GM10847 (cell line): ENCODE results near the gene PSMA4.

ENCODE experiments used
- POLR2A ChIP-seq: IDR thresholded peaks from 2 replicates; pipeline ENCODE4 v1.6.1; 2011; ENCODE audit not compliant: insufficient read length; ENCODE audit errors: extremely low read depth

The PSMA4 gene

DNA sequence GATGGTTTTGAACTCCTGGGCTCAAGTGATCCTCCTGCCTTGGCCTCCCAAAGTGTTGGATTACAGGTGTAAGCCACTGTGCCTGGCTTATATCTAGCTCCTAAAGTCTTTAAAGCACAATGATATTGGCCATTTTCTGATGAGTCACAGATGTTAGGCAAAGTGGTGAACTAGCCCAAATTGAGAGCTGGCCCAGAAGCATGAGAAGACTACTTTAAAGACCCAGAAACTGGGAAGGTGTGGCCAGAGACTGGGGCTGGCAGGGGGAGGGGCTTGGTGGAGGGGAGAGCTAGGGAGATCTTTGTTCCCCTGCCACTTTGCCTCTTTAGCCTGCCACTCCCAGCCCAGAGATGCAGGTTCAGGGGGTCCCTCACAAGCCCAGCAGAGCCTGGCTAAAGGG is 58.9 kb downstream of the PSMA4 start:
- no peak for TF ChIP-seq POLR2A
